GF-D8 (cell line): Measurements from ENCODE around the gene TMEM231.

ENCODE experiments used
- DNase-seq: peaks from one replicate; lab custom pipeline; 2025; lab: John Stamatoyannopoulos, UW

TMEM231 gene

DNA sequence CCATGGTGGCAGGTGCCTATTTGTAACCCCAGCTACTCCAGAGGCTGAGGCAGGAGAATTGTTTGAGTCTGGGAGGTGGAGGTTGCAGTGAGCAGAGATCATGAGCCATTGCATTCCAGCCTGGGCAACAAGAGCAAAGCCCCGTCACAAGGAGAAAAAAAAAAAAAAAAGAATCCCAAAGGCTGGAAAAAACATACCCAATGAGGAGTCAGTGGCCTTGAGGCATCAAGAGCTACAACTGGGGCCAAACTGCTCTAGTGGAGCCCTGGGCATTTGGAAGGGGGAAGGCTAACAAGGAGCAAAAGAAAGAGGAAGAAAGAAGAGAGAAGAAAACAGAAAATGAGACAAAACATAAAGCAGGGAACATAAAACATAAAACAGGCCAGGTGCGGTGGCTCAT lies 67.7 kb downstream of the TMEM231 start:
- DNase-seq: no peak
